DND-41 (cell line): ENCODE results near the gene SMIM29.

Experiments used
- ATAC-seq: fragments of 200-7000 bp; cut with Tn5 transposase; 3 replicates; pipeline ENCODE4 v1.9.1; 2021; ENCODE audit warnings: low read depth; ENCODE audit not compliant: insufficient read depth
- DNase-seq: peaks from one replicate; pipeline ENCODE4 v3.0.0-alpha.2; 2020
- H2AFZ ChIP-seq: 2 replicates; pipeline ENCODE4 v1.6.0; 2012; ENCODE audit warnings: low read depth, low read length
- H3K27ac ChIP-seq: 2 replicates; pipeline ENCODE4 v1.5.1; 2012; ENCODE audit warnings: low read length, inconsistent platforms
- H3K27me3 ChIP-seq: fragments of 200-600 bp; sonication (generic); 2 replicates; pipeline ENCODE4 v1.6.0; 2012; ENCODE audit warnings: low read length, mild to moderate bottlenecking, inconsistent platforms; ENCODE audit not compliant: insufficient read depth, poor library complexity
- H3K36me3 ChIP-seq: 2 replicates; pipeline ENCODE4 v1.5.1; 2012; ENCODE audit warnings: low read length, inconsistent platforms; ENCODE audit not compliant: insufficient read depth
- H3K4me1 ChIP-seq: 2 replicates; pipeline ENCODE4 v1.5.1; 2012; ENCODE audit warnings: mild to moderate bottlenecking, low read length; ENCODE audit not compliant: insufficient read depth
- H3K4me2 ChIP-seq: 2 replicates; pipeline ENCODE4 v1.6.0; 2012; ENCODE audit warnings: mild to moderate bottlenecking, moderate library complexity, low read length, inconsistent platforms; ENCODE audit not compliant: insufficient read depth
- H3K4me3 ChIP-seq, 2 experiments: fragments of 200-600 bp in 1 of 2; shearing (Covaris generic) in 1 of 2; 2 replicates each; pipeline ENCODE4 v1.5.1; 2012 to 2016; ENCODE audit warnings: inconsistent platforms in 2 of 2, low read length in 2 of 2, mild to moderate bottlenecking in 2 of 2, low read depth in 1 of 2, moderate library complexity in 1 of 2
- H3K79me2 ChIP-seq: 2 replicates; pipeline ENCODE4 v1.6.0; 2012; ENCODE audit warnings: low read length, inconsistent platforms; ENCODE audit not compliant: insufficient read depth
- H3K9ac ChIP-seq: 2 replicates; pipeline ENCODE4 v1.6.0; 2012; ENCODE audit warnings: low read depth, mild to moderate bottlenecking, inconsistent platforms, low read length, moderate library complexity
- H3K9me3 ChIP-seq: 2 replicates; pipeline ENCODE4 v1.5.1; 2012; ENCODE audit warnings: low read length, moderate library complexity, mild to moderate bottlenecking, inconsistent platforms; ENCODE audit not compliant: insufficient read depth, severe bottlenecking
- H4K20me1 ChIP-seq: 2 replicates; pipeline ENCODE4 v1.6.0; 2012; ENCODE audit warnings: low read length; ENCODE audit not compliant: insufficient read depth
- CTCF ChIP-seq: IDR thresholded peaks from 2 replicates; pipeline ENCODE4 v1.5.1; 2012; ENCODE audit warnings: borderline replicate concordance, low read length, moderate library complexity, mild to moderate bottlenecking; ENCODE audit not compliant: poor library complexity, severe bottlenecking; ENCODE audit errors: extremely low read depth
- EZH2 ChIP-seq: IDR thresholded peaks from 3 replicates; pipeline ENCODE4 v1.6.1; 2012; ENCODE audit warnings: borderline replicate concordance, low read depth, mild to moderate bottlenecking, moderate library complexity, low read length, inconsistent platforms; ENCODE audit not compliant: severe bottlenecking

SMIM29 gene

GRCh38 chr6:34206726-34207125 lies 42.1 kb downstream of the SMIM29 start:
- DNase-seq = no peak
- H3K27ac ChIP-seq = no peak overlapping the region
- no peak overlapping the region for H3K4me2 ChIP-seq
- no peaks in the 10 kb centered on the region for H3K36me3 ChIP-seq
- no peaks in the 10 kb centered on the region for H3K79me2 ChIP-seq
- no peaks in the 10 kb centered on the region for H3K9me3 ChIP-seq
- no peaks in the 10 kb centered on the region for H4K20me1 ChIP-seq
- H3K4me3 ChIP-seq = no peak overlapping the region
- TF ChIP-seq CTCF (no peak), EZH2 (no peak)
- H3K4me1 ChIP-seq = no peaks in the 10 kb centered on the region
- no peak for ATAC-seq
- no peak overlapping the region for H2AFZ ChIP-seq
- no peak overlapping the region for H3K9ac ChIP-seq
- no peaks in the 10 kb centered on the region for H3K27me3 ChIP-seq

- Histone ChIP-seq H3K4me1 (no peaks in the 10 kb centered on the region), H3K27ac (no peak overlapping the region), H4K20me1 (no peaks in the 10 kb centered on the region), H3K4me2 (no peak overlapping the region), H3K9me3 (no peaks in the 10 kb centered on the region), H3K4me3 (no peak overlapping the region), H3K9ac (no peak overlapping the region), H3K36me3 (no peaks in the 10 kb centered on the region), H3K79me2 (no peaks in the 10 kb centered on the region), H3K27me3 (no peaks in the 10 kb centered on the region), H2AFZ (no peak overlapping the region)
- ATAC-seq (no peak), DNase-seq (no peak)
- no peak for TF ChIP-seq CTCF
- no peak for TF ChIP-seq EZH2
Observed at GRCh38 chr6:34205916-34206315, 42.9 kb downstream of the SMIM29 start.

- Histone ChIP-seq H3K4me2 (no peak overlapping the region), H3K27ac (no peak overlapping the region), H3K27me3 (no peaks in the 10 kb centered on the region), H3K4me1 (no peaks in the 10 kb centered on the region), H3K9ac (no peak overlapping the region), H4K20me1 (no peaks in the 10 kb centered on the region), H2AFZ (peak overlapping the region; percentile 44; the same call in 1 of the 2 replicates), H3K9me3 (no peaks in the 10 kb centered on the region), H3K4me3 (no peak overlapping the region), H3K79me2 (no peaks in the 10 kb centered on the region), H3K36me3 (no peaks in the 10 kb centered on the region)
- DNase-seq (no peak), ATAC-seq (no peak)
- no peak for TF ChIP-seq EZH2
- no peak for TF ChIP-seq CTCF
Observed at GRCh38 chr6:34205466-34205865, 43.3 kb downstream of the SMIM29 start.

- no peaks in the 10 kb centered on the region for H4K20me1 ChIP-seq
- no peak overlapping the region for H3K4me3 ChIP-seq
- H3K4me2 ChIP-seq = no peak overlapping the region
- H2AFZ ChIP-seq = no peak overlapping the region
- ATAC-seq (no peak), DNase-seq (no peak)
- H3K36me3 ChIP-seq = no peaks in the 10 kb centered on the region
- TF ChIP-seq CTCF (no peak), EZH2 (no peak)
- H3K27ac ChIP-seq = no peak overlapping the region
- no peaks in the 10 kb centered on the region for H3K9me3 ChIP-seq
- no peaks in the 10 kb centered on the region for H3K27me3 ChIP-seq
- no peak overlapping the region for H3K9ac ChIP-seq
- no peaks in the 10 kb centered on the region for H3K79me2 ChIP-seq
- H3K4me1 ChIP-seq = no peaks in the 10 kb centered on the region
Observed at GRCh38 chr6:34204693-34205092, 44.1 kb downstream of the SMIM29 start.
